Liver (tissue), 9 donors: ENCODE data around the gene PAX5. TPM values are rescaled to one million over a fixed set of nuclear protein-coding genes. Genes with fewer than 3 reads are reported as not detected.

Source experiments
- DNase-seq: peaks from one replicate; pipeline ENCODE4 v3.0.0-alpha.2; 2017; ENCODE audit warnings: low spot score
- H3K27ac ChIP-seq, 2 donors: one replicate each; pipeline ENCODE4 v1.7.0; 2013; ENCODE audit warnings: inconsistent platforms in 2 of 2, low read length in 2 of 2, control low read depth in 1 of 2, low read depth in 1 of 2, mild to moderate bottlenecking in 1 of 2
- H3K27me3 ChIP-seq, 4 donors: one replicate each; pipeline versions ENCODE4 v1.6.1 to v1.7.0; 2013; ENCODE audit warnings: low read length in 3 of 4, inconsistent platforms in 1 of 4, mild to moderate bottlenecking in 1 of 4, moderate library complexity in 1 of 4; ENCODE audit not compliant: control insufficient read depth in 4 of 4, insufficient read depth in 4 of 4
- H3K36me3 ChIP-seq, 4 donors: one replicate each; pipeline versions ENCODE4 v1.6.1 to v1.7.0; 2013; ENCODE audit warnings: low read length in 3 of 4, mild to moderate bottlenecking in 3 of 4, low read depth in 1 of 4, moderate library complexity in 1 of 4; ENCODE audit not compliant: control insufficient read depth in 4 of 4, insufficient read depth in 3 of 4
- H3K4me1 ChIP-seq, 4 donors: one replicate each; pipeline versions ENCODE4 v1.6.1 to v1.7.0; 2013; ENCODE audit warnings: low read length in 3 of 4, mild to moderate bottlenecking in 3 of 4, moderate library complexity in 1 of 4; ENCODE audit not compliant: control insufficient read depth in 4 of 4, insufficient read depth in 4 of 4
- H3K4me3 ChIP-seq, 3 donors: one replicate each; pipeline versions ENCODE4 v1.6.1 to v1.7.0; 2013; ENCODE audit warnings: low read length in 3 of 3, control low read depth in 1 of 3, low read depth in 1 of 3, mild to moderate bottlenecking in 1 of 3
- H3K9ac ChIP-seq, 2 donors: one replicate each; pipeline ENCODE4 v1.7.0; 2013; ENCODE audit warnings: low read length in 2 of 2, mild to moderate bottlenecking in 2 of 2, moderate library complexity in 2 of 2, control low read depth in 1 of 2, low read depth in 1 of 2
- H3K9me3 ChIP-seq, 4 donors: one replicate each; pipeline versions ENCODE4 v1.6.1 to v1.7.0; 2013; ENCODE audit warnings: low read length in 3 of 4; ENCODE audit not compliant: control insufficient read depth in 4 of 4
- EGR1 ChIP-seq, 2 donors: IDR thresholded peaks; 2 replicates each; pipeline ENCODE4 v1.6.1; 2016 to 2018; ENCODE audit warnings: antibody characterized with exemption in 2 of 2, low read depth in 2 of 2
- FOXA1 ChIP-seq: IDR thresholded peaks from 2 replicates; pipeline ENCODE4 v1.6.1; 2016; ENCODE audit warnings: antibody characterized with exemption
- FOXA2 ChIP-seq: IDR thresholded peaks from 2 replicates; pipeline ENCODE4 v1.6.1; 2016; ENCODE audit warnings: antibody characterized with exemption
- GABPA ChIP-seq, 2 donors: IDR thresholded peaks in 1 of 2; conservative IDR thresholded peaks in 1 of 2; 2 replicates each; pipeline ENCODE4 v1.6.1; 2016; ENCODE audit warnings: antibody characterized with exemption in 2 of 2, mild to moderate bottlenecking in 1 of 2, moderate library complexity in 1 of 2
- HNF4A ChIP-seq, 2 donors: conservative IDR thresholded peaks; 2 replicates each; pipeline ENCODE4 v1.6.1; 2016; ENCODE audit warnings: antibody characterized with exemption in 2 of 2, mild to moderate bottlenecking in 2 of 2
- HNF4G ChIP-seq: IDR thresholded peaks from 2 replicates; pipeline ENCODE4 v1.6.1; 2016; ENCODE audit warnings: antibody characterized with exemption
- JUND ChIP-seq, 2 donors: IDR thresholded peaks; 2 replicates each; pipeline ENCODE4 v1.6.1; 2016; ENCODE audit warnings: antibody characterized with exemption in 2 of 2
- NR2F2 ChIP-seq: IDR thresholded peaks from 2 replicates; pipeline ENCODE4 v1.6.1; 2016; ENCODE audit warnings: antibody characterized with exemption
- RAD21 ChIP-seq, 2 donors: IDR thresholded peaks; 2 replicates each; pipeline ENCODE4 v1.6.1; 2016; ENCODE audit warnings: antibody characterized with exemption in 2 of 2, mild to moderate bottlenecking in 2 of 2
- RXRA ChIP-seq, 2 donors: IDR thresholded peaks; 2 replicates each; pipeline ENCODE4 v1.6.1; 2017 to 2018; ENCODE audit warnings: antibody characterized with exemption in 2 of 2, mild to moderate bottlenecking in 1 of 2
- SP1 ChIP-seq: IDR thresholded peaks from 2 replicates; pipeline ENCODE4 v1.6.1; 2018; ENCODE audit warnings: antibody characterized with exemption, mild to moderate bottlenecking
- TAF1 ChIP-seq: conservative IDR thresholded peaks from 2 replicates; pipeline ENCODE4 v1.6.1; 2016; ENCODE audit warnings: antibody characterized with exemption, mild to moderate bottlenecking
- YY1 ChIP-seq: IDR thresholded peaks from 2 replicates; pipeline ENCODE4 v1.6.1; 2016; ENCODE audit warnings: antibody characterized with exemption, mild to moderate bottlenecking
- WGBS: extraction: QIAGEN DNeasy Blood & Tissue Kit; methylation state at CpG from one replicate; pipeline ENCODE4 v1.1.7; 2013; 5-methylcytosine and 5-hydroxymethylcytosine counted together
- polyA plus RNA-seq, 2 donors: library from polyadenylated mRNA; stranded (reverse) in 1 of 2; unstranded in 1 of 2; fragments of 200-250 nt in 1 of 2; fragments of >200 nt in 1 of 2; fragmentation: Nextera tagmentation in 1 of 2; extraction: Ambion mirVana in 1 of 2; gene quantifications; one replicate each; pipeline versions ENCODE4 v1.2.1 to v1.2.3, GENCODE V29; 2013 to 2015
- total RNA-seq, 2 donors: library from RNA; depleted of rRNA; stranded (reverse); fragments of >200 nt; gene quantifications; one replicate each; pipeline ENCODE4 v1.2.3, GENCODE V29; 2014
- TF ChIP-seq, protein P1 (sequence below): fragments of 150-350 bp; IDR thresholded peaks from 2 replicates; pipeline ENCODE4 v1.5.1; 2017; ENCODE audit warnings: improper control_type of control experiment, low read depth, low read length; ENCODE audit not compliant: missing input control
- TF ChIP-seq, protein P2 (sequence below): IDR thresholded peaks from 2 replicates; pipeline ENCODE4 v1.6.1; 2016; ENCODE audit warnings: antibody characterized with exemption
- TF ChIP-seq, protein P3 (sequence below): IDR thresholded peaks from 2 replicates; pipeline ENCODE4 v1.6.1; 2016; ENCODE audit warnings: antibody characterized with exemption
- TF ChIP-seq, protein P4 (sequence below): IDR thresholded peaks from 2 replicates; pipeline ENCODE4 v1.6.1; 2016; ENCODE audit warnings: antibody characterized with exemption
- TF ChIP-seq, protein P5 (sequence below): IDR thresholded peaks from 2 replicates; pipeline ENCODE4 v1.6.1; 2016; ENCODE audit warnings: antibody characterized with exemption, mild to moderate bottlenecking
- donor health status: healthy.
- donor health status: healthy.
- donor health status: healthy.
- donor health status: healthy.
- donor health status: healthy.

Gene PAX5
- total and polyA plus RNA-seq, 4 donors = 0.05 to 2.7 (median 0.11) TPM

DNA sequence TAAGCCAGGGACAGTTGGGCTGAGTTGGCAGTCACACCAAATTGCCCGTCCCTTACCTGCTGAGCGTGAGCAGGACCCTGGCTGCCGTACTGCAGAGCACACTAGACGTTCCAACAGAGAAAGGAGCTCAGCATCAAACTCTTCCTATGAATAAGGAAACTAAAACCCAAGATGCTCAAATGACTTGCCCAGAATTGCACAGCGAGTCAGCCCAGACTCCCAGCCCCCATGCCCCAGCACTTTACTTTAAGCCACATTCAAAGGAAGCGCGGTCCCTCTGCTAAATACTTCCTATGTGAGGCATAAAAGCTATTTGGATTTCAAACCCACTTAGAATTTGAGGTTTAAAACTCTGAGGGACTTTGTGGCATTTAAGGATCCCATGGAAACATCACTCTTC is 23.9 kb downstream of the PAX5 start:
- Histone ChIP-seq H3K27ac (no peak overlapping the region), H3K27me3 (peaks cover 0 to 20% (median 5%) of the 10 kb centered on the region in 4 donors), H3K36me3 (no peaks in the 10 kb centered on the region), H3K9ac (no peak overlapping the region), H3K4me1 (no peaks in the 10 kb centered on the region), H3K9me3 (no peaks in the 10 kb centered on the region), H3K4me3 (no peak overlapping the region)
- TF ChIP-seq FOXA1 (no peak), TAF1 (no peak), RAD21 (IDR thresholded peaks at IDR 0.05) (no peak), GABPA (IDR thresholded peaks at IDR 0.05 in 1 of 2, conservative IDR thresholded peaks at IDR 0.05 in 1 of 2) (no peak), HNF4A (conservative IDR thresholded peaks at IDR 0.05) (no peak), NR2F2 (no peak), RXRA (IDR thresholded peaks at IDR 0.05) (no peak), SP1 (no peak), EGR1 (IDR thresholded peaks at IDR 0.05; ENCODE audit: low read depth in 2 of 2) (no peak), YY1 (no peak), HNF4G (no peak), JUND (IDR thresholded peaks at IDR 0.05) (no peak), FOXA2 (no peak)
- TF ChIP-seq, protein P1, sequence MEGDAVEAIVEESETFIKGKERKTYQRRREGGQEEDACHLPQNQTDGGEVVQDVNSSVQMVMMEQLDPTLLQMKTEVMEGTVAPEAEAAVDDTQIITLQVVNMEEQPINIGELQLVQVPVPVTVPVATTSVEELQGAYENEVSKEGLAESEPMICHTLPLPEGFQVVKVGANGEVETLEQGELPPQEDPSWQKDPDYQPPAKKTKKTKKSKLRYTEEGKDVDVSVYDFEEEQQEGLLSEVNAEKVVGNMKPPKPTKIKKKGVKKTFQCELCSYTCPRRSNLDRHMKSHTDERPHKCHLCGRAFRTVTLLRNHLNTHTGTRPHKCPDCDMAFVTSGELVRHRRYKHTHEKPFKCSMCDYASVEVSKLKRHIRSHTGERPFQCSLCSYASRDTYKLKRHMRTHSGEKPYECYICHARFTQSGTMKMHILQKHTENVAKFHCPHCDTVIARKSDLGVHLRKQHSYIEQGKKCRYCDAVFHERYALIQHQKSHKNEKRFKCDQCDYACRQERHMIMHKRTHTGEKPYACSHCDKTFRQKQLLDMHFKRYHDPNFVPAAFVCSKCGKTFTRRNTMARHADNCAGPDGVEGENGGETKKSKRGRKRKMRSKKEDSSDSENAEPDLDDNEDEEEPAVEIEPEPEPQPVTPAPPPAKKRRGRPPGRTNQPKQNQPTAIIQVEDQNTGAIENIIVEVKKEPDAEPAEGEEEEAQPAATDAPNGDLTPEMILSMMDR = no peak
- TF ChIP-seq, protein P2, sequence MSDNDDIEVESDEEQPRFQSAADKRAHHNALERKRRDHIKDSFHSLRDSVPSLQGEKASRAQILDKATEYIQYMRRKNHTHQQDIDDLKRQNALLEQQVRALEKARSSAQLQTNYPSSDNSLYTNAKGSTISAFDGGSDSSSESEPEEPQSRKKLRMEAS = no peak
- TF ChIP-seq, protein P3, sequence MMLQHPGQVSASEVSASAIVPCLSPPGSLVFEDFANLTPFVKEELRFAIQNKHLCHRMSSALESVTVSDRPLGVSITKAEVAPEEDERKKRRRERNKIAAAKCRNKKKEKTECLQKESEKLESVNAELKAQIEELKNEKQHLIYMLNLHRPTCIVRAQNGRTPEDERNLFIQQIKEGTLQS = no peak
- TF ChIP-seq, protein P4, sequence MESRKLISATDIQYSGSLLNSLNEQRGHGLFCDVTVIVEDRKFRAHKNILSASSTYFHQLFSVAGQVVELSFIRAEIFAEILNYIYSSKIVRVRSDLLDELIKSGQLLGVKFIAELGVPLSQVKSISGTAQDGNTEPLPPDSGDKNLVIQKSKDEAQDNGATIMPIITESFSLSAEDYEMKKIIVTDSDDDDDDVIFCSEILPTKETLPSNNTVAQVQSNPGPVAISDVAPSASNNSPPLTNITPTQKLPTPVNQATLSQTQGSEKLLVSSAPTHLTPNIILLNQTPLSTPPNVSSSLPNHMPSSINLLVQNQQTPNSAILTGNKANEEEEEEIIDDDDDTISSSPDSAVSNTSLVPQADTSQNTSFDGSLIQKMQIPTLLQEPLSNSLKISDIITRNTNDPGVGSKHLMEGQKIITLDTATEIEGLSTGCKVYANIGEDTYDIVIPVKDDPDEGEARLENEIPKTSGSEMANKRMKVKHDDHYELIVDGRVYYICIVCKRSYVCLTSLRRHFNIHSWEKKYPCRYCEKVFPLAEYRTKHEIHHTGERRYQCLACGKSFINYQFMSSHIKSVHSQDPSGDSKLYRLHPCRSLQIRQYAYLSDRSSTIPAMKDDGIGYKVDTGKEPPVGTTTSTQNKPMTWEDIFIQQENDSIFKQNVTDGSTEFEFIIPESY = no peak
- TF ChIP-seq, protein P5, sequence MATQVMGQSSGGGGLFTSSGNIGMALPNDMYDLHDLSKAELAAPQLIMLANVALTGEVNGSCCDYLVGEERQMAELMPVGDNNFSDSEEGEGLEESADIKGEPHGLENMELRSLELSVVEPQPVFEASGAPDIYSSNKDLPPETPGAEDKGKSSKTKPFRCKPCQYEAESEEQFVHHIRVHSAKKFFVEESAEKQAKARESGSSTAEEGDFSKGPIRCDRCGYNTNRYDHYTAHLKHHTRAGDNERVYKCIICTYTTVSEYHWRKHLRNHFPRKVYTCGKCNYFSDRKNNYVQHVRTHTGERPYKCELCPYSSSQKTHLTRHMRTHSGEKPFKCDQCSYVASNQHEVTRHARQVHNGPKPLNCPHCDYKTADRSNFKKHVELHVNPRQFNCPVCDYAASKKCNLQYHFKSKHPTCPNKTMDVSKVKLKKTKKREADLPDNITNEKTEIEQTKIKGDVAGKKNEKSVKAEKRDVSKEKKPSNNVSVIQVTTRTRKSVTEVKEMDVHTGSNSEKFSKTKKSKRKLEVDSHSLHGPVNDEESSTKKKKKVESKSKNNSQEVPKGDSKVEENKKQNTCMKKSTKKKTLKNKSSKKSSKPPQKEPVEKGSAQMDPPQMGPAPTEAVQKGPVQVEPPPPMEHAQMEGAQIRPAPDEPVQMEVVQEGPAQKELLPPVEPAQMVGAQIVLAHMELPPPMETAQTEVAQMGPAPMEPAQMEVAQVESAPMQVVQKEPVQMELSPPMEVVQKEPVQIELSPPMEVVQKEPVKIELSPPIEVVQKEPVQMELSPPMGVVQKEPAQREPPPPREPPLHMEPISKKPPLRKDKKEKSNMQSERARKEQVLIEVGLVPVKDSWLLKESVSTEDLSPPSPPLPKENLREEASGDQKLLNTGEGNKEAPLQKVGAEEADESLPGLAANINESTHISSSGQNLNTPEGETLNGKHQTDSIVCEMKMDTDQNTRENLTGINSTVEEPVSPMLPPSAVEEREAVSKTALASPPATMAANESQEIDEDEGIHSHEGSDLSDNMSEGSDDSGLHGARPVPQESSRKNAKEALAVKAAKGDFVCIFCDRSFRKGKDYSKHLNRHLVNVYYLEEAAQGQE = no peak
- WGBS = 63% methylated on average over 7 of the region's 7 CpGs
- DNase-seq = no peak
